Astrocyte of the spinal cord (primary cell): ENCODE results near the gene CASKIN1.

ENCODE experiments used
- DNase-seq: peaks from one replicate; pipeline ENCODE4 v3.0.0; 2011; ENCODE audit warnings: low read depth, low spot score
- H3K4me3 ChIP-seq: 2 replicates; pipeline ENCODE4 v1.5.1; 2011; ENCODE audit warnings: low read depth, mild to moderate bottlenecking, low read length, moderate library complexity
- in situ Hi-C: cut with HindIII; loops from 2 replicates; pipeline ENCODE4 v1.10.0; 2017; ENCODE audit warnings: low sequenced_read_pairs
- TF ChIP-seq, protein P1 (sequence below): IDR thresholded peaks from 2 replicates; pipeline ENCODE4 v1.5.1; 2012; ENCODE audit warnings: low read depth, mild to moderate bottlenecking, low read length, inconsistent platforms

CASKIN1 gene

DNA sequence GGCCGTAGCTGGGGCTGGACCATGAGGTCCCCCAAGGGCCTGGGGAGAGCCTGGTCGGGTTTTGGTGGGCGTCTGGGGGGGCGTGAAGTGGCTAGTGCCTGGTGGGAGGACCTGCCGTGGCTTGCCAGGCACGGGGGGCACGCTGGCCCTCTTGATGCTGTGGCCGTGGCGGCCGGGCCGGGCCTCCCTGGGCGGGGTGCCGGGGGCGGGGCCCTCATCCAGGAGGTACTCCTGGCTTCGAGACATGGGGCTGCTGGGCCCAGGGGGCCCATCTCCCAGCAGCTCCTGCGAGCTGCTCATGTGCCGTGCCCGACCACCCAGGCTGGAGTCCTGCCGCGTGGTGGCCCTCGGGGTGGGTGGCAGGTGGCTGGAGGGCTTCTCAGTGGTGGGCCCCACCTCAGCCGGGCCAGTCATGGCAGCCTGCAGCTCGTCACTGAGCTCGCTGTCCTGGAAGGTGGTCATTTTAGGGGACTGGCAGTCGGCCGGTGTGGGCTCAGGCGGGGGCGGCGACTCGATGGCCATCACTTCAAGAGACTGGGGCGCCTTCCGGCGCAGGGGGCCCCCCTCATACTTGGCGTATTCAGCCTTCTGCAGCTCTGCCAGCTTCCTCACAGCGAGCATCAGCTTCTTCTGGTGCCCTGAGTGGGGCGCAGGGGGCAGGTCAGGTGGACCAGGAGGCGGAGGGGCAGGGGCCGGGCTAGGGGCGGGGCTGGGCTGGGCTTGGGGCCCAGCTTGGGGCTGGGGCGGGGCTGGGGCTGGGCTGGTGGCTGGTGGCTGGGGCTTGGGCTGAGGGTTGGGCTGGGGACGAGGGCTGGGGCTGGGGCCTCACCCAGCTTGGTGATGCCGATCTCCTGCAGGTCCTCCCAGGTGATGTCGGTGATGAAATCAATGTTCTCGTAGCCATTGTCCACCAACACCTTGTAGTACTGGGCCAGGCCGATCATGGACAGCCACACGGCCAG lies 15.2 kb downstream of the CASKIN1 start:
- in situ Hi-C loops = no loop called here
- TF ChIP-seq, protein P1, sequence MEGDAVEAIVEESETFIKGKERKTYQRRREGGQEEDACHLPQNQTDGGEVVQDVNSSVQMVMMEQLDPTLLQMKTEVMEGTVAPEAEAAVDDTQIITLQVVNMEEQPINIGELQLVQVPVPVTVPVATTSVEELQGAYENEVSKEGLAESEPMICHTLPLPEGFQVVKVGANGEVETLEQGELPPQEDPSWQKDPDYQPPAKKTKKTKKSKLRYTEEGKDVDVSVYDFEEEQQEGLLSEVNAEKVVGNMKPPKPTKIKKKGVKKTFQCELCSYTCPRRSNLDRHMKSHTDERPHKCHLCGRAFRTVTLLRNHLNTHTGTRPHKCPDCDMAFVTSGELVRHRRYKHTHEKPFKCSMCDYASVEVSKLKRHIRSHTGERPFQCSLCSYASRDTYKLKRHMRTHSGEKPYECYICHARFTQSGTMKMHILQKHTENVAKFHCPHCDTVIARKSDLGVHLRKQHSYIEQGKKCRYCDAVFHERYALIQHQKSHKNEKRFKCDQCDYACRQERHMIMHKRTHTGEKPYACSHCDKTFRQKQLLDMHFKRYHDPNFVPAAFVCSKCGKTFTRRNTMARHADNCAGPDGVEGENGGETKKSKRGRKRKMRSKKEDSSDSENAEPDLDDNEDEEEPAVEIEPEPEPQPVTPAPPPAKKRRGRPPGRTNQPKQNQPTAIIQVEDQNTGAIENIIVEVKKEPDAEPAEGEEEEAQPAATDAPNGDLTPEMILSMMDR = no peak
- H3K4me3 ChIP-seq = no peak overlapping the region
- no peak for DNase-seq

DNA sequence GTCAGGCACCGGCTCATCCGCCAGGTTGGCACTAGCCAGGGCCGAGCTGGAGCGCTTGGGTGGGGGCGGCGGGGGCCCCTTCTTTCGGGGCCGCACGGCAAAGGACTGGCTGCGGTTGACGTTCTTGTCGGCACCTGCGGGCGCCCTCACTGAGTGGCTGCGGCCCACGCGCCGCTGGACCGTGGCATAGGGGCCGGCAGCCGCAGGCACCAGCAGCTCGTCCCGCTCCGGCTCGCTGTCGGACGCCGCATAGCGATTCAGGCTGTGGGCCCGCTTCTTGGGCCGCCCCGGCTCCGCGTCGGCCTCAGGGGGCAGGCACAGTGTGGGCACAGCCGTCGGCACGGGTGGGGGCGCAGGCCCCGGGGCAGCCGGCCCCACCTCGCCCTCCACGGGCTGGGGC lies 15.9 kb downstream of the CASKIN1 start:
- H3K4me3 ChIP-seq = no peak overlapping the region
- DNase-seq = no peak
- TF ChIP-seq, protein P1 = no peak
- in situ Hi-C loops = no loop called here

DNA sequence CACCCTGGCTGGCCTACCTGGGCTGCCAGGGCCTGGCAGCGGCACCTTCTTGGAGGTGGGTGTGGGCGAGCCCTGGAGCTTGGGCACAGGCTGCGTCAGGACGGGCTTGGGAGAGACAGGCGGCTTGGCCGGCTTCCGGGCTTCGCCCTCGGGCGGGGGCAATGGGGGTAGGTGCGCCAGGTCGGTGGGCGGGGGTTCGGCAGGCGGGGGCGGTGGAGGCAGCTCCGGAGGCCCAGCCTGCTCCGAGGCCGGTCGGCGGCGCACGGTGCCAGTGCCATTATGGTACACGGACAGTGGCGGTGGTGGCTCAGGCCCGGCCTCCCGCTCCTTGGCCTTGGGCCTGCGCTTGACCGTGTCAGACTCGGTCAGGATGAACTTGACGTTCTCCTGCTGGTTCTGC lies 16.8 kb downstream of the CASKIN1 start:
- in situ Hi-C loops = no loop called here
- no peak overlapping the region for H3K4me3 ChIP-seq
- TF ChIP-seq, protein P1 = no peak
- no peak for DNase-seq

DNA sequence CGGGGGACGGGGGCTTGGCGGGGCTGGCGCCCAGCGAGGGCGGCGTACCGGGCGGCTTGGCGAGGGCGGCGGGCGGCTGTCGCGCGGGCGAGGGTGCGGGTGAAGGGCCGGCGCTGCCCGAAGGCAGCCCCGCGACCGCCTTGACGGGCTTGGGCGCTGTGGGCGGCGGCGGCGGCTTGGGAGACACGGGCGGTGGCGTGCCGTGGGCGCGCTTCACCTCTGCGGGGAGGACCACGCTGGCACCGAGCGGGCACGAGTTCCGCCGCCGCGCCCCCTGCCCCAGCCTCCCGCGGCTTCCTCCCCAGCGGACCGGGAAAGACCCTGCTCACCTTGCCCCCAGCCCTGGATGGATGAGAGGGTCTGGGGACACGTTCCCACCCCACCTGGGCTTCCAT lies 17.3 kb downstream of the CASKIN1 start:
- in situ Hi-C loops = no loop called here
- TF ChIP-seq, protein P1 = no peak
- no peak overlapping the region for H3K4me3 ChIP-seq
- DNase-seq = no peak

DNA sequence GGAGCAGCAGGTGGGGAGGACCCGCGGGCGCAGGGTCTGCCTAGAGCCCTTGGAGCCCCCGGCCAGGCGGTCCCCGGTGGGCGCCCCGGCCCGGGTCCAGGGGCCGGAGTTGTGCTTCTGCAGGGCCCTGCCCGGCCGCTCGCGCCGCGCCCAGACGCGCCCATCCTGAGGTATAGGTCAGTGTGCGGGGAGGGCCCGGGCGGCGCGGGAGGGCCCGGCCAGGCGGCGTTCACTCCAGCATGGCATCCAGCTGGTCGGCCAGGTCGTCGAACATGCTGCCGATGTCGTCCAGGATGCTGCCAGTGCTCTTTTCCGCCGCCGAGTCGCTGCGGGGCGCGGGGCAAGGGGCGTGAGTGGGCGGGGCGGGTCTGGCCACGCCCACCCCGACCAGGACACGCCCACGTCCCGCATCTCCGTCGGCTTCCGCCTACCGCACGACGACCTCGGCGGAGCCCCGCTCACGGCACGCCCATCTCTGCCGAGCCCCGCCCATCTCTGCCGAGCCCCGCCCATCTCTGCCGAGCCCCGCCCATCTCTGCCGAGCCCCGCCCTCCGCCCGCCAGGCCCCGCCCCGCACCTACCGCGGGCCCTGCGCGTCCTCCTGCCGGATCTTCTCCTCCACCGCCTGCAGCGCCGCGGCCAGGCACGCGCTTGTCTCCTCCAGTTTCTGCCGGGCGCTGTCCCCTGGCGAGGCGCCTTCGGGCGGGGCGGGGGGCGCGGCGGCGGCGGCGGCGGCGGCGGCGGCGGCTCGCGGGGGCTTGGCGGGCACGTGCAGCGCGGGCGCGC lies 17.9 kb downstream of the CASKIN1 start:
- DNase-seq = peak; percentile 22
- in situ Hi-C loops = no loop called here
- H3K4me3 ChIP-seq = no peak overlapping the region
- TF ChIP-seq, protein P1 = no peak

DNA sequence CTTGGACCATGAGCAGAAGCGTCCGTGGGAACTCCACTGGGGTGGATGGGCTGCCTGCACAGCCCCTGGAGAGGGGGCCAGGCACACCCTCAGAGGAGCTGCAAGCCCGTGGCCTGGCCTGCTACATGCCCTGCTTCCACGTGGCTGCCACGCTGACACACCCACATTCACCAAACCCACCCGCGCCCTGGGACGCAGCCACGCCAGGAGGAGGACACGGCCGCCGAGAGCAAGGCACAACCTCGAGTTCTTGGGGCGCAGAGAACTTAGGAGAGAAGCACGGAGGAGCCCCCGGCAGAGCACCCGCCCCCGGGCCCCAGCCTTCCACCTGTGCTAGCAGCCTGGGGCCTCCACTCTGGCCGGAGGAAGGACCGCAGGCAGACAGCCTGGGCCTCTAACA lies 18.8 kb downstream of the CASKIN1 start:
- in situ Hi-C loops = no loop called here
- TF ChIP-seq, protein P1 = no peak
- no peak for DNase-seq
- H3K4me3 ChIP-seq = no peak overlapping the region
